ENCODE data around the gene SMO. TPM values are rescaled to one million over a fixed set of nuclear protein-coding genes. Genes with fewer than 3 reads are reported as not detected.

The SMO gene
- 21.9 TPM for total RNA-seq (ENCODE audit: insufficient read depth, low replicate concordance)

- peak; percentile 93 for DNase-seq (ENCODE audit: low spot score)
Observed at GRCh38 chr7:129188372-129188891, at the start of gene SMO. Gene SMO (plus strand): TSS chr7:129188633. CDS start chr7:129189152, 519 bp downstream.

DNA sequence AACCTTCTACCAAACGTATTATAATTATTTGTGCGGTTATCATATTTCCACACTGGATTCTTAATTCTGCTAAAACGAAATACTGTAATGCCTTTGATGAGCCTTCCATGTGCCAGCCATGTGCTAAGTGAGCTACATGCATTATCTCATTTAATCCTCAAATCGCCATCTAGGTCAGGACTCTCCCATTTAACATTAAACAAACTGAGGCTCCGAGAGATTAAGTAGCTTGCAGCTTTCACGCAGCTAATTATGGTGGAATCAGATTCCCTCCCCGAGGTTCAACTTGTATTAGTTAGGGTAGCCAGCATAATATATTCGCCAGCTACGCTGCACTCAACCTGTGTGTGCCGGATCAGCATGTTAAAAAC, 44.7 kb upstream of the SMO start:
- DNase-seq (ENCODE audit: low spot score): no peak

GRCh38 chr7:129144095-129144833, 44.2 kb upstream of the SMO start, which contains the start of gene TSPAN33:
Gene TSPAN33 (plus strand): TSS chr7:129144707. CDS start chr7:129144981, 274 bp downstream.
- DNase-seq (ENCODE audit: low spot score): peak; percentile 73

DNA sequence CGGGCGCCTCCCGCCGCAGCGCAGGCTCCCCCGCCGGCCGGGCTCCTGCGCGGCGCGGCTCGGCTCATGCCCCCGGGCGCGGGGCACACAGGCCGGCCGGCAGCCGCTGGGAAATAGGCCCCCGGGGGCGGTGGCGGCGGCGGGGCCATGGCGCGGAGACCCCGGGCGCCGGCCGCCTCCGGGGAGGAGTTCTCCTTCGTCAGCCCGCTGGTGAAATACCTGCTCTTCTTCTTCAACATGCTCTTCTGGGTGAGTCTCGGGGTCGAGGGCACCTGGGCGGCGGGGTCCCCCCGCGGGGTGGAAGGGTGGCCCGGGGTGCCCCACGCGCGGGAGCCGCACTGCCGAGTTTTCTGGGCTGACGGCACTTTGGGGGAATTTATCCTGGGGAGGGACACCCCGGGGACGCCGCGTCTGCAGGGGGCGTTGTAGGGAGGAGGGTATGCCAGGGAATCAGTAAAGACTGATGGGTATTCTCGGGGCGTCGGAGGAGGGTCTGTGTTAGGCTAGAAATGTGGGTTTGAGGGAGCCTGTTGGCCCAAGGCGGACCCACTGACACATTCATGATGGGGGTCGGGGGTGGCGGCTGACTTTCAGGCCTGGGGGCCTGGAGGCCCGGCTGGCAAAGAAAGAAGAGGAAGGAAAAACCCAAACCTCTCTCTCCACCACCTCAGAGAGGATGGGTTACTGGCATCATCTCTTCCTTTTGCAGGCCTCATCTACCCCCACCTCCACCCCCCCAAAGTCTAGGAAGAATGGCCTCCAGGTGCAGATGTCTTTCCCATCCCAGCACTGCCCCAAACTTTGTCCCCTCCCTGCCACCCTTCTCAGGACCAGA, 43.4 kb upstream of the SMO start:
- DNase-seq (ENCODE audit: low spot score): no peak

GRCh38 chr7:129146237-129146979, 42.0 kb upstream of the SMO start:
- no peak for DNase-seq (ENCODE audit: low spot score)

- no peak for DNase-seq (ENCODE audit: low spot score)
Observed at GRCh38 chr7:129147731-129148130, 40.7 kb upstream of the SMO start.

DNA sequence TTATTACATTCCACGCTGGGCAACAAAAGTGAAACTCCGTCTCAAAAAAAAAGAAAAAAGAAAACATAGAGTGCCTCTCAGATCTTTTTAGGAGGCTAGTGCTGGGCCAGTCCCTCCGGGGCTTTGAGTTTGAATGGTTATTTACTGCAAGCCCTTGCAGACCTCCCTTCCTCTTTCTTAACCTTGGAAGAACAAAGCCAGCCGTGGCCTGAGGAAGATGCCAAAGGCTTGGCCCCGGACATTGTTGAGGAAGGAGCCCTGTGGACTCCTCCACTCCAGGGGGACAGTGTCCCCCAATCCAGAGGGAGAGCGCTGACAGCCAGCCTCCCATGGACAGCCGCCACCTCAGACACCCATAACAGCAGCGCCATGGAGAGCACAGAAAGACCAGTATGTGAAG, 38.9 kb upstream of the SMO start:
- DNase-seq (ENCODE audit: low spot score): no peak

- no peak for DNase-seq (ENCODE audit: low spot score)
Observed at GRCh38 chr7:129150199-129150996, 38.0 kb upstream of the SMO start.

DNA sequence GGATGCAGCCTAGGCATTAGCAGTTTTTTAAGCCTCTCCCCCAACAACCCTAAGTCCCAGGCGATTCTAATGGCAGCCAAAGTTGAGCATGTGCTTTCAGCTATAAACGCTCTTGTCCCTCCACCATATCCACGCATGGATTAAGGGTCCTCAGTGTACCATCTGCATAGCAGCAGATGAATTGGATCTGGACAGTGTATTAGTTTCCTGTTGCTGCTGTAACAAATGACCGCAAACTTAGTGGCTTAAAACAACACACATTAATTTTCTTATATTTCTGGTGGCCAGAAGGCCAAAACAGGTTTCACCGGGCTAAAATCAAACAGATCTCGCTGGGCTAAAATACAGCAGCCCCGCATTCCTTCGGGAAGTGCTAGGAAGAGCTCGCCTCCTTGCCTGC, 30.8 kb upstream of the SMO start:
- DNase-seq (ENCODE audit: low spot score): no peak

DNA sequence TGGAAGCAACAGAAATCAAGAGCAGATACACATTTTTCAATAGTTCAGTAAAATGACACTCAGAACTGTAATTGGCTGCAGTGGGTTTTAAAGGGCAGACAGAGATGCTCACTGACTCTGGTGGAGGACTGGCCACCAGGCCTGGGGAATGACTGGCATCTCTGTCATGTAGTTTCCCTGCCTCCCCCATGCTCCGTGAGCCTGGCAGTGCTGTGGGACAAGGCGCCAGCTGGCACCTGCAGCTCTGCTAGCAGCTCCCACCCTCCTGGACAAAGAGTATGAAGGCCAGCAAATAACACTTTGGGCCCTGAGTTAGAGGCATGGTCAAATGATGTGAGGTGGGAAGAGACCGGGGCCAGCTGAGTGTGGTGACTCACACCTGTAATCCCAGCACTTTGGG, 28.9 kb upstream of the SMO start:
- DNase-seq (ENCODE audit: low spot score): no peak

- no peak for DNase-seq (ENCODE audit: low spot score)
Observed at GRCh38 chr7:129160161-129160905, 28.1 kb upstream of the SMO start.

- DNase-seq (ENCODE audit: low spot score): no peak
Observed at GRCh38 chr7:129161524-129162225, 26.8 kb upstream of the SMO start.

- no peak for DNase-seq (ENCODE audit: low spot score)
Observed at GRCh38 chr7:129162732-129163131, 25.7 kb upstream of the SMO start.

- peak; percentile 67 for DNase-seq (ENCODE audit: low spot score)
Observed at GRCh38 chr7:129163875-129164544, 24.4 kb upstream of the SMO start.

DNA sequence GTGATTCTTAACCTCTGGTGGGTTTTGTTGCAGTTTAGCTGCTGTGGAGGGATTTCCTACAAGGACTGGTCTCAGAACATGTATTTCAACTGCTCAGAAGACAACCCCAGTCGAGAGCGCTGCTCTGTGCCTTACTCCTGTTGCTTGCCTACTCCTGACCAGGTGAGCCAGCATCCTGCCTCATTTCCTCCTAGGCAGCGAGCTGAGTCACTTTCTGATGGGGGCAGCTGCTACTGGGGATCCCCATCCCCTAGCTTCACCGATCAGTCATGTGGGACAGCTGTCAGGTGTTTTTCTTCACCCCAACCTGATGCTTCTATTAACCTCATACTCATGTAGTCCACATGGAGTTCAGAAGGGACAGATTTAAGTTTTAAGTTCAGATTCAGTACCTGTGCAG, 21.7 kb upstream of the SMO start:
- DNase-seq (ENCODE audit: low spot score): no peak

GRCh38 chr7:129167817-129168216, 20.6 kb upstream of the SMO start:
- no peak for DNase-seq (ENCODE audit: low spot score)

DNA sequence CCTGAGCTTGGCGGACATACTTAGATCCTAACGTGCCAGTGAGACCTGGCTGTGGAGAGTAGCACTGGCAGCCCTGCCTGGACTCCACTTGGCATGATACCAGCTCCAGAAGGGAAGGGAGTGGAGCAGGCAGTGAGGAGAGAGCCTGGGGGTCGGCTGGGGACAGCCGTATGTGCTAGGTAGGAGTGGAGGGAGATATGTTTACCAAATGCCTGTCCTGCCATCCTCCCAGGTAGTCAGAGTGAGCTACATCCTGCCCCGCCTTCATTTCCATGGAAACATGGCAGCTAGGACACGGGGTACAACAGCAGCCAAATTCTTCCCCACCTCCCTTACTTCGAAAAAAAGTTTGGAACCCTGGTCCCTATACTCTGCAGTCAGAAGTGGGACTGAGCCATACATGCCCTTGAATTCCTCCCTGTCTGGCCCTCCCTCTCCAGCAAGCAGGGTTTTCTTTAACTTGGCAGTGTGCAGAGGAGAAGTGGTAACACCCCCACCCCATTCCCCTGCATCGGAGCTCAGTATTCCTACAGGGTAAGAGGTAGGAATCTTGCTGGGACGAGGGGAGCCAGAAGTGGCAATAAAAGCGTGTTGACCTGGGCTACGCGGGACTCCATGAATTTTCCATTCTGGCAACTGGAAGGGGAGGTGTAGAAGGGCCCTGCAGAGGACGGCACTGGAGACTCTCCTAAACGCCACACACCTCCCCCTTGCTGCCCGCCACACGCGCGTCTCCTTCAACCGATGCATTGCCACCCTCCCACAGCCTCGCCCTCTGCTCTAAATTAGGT, 20.0 kb upstream of the SMO start:
- DNase-seq (ENCODE audit: low spot score): peak; percentile 43

DNA sequence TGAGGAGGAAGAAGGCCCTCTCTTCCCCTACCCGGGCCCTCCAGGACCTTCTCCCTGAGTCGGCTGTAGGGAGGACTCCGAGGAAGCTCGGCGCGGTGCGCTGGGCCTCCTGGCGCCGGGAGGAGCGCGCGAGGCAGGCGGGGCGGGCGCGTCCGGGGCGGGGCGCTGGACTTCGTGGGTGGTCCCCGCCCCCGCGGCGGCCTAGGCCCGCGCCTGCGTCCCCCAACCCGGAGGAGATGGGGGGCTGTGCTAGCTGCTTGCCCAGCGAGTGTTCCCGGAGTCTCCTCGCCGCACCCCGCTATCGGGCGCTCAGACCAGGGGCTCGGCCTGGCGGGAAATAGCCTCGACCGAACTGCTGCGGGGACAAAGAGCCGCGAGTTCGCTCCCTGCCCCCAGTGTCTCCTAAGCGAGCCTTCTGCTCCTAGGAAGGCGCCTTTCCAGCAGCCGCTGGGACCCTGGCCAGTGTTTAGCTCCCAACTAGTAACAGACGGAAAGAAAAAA, 19.2 kb upstream of the SMO start:
- DNase-seq (ENCODE audit: low spot score): peak; percentile 63

Measured in umbilical cord (tissue), 2 donors.